HCT116 (cell line): ENCODE measurements around the gene MRPS16. TPM values are rescaled to one million over a fixed set of nuclear protein-coding genes. Genes with fewer than 3 reads are reported as not detected.

Experiments
- ATAC-seq: fragments of 200-7000 bp; cut with Tn5 transposase; 2 replicates; pipeline ENCODE4 v1.9.1; 2020; ENCODE audit warnings: mild to moderate bottlenecking, moderate library complexity
- BruUV-seq: library from RNA; stranded (reverse); fragments of 400-500 nt; replicated peaks from 2 replicates; lab custom pipeline; 2021; lab: Mats Ljungman, UMichigan
- CTCF ChIA-PET: fragments of 300-600 bp; sonication (Branson Sonifier 250); formaldehyde crosslinking; loops from one replicate; lab custom pipeline; 2021; ENCODE audit warnings: antibody characterized with exemption; lab: Charles Lee
- POLR2A ChIA-PET: fragments of 300-600, 350-600 bp; sonication (Branson Sonifier 250); formaldehyde crosslinking; loops from one replicate; lab custom pipeline; 2021; ENCODE audit warnings: antibody characterized with exemption; lab: Charles Lee
- RAD21 ChIA-PET, 2 experiments: fragments of 300-600 bp; sonication (Branson Sonifier 250); formaldehyde crosslinking; loops; one replicate each; lab custom pipeline; 2023; ENCODE audit warnings: low total read pairs in 2 of 2; ENCODE audit not compliant: uncharacterized antibody in 2 of 2, unreplicated experiment in 2 of 2, low non-redundant PET in 1 of 2; lab: Charles Lee
- DNase-seq: peaks from one replicate; pipeline ENCODE4 v3.0.0-alpha.2; 2010; ENCODE audit warnings: low read depth, low spot score
- H2AFZ ChIP-seq: fragments of 200-600 bp; shearing (Covaris generic), sonication (generic); 2 replicates; pipeline ENCODE4 v1.6.1; 2017; ENCODE audit warnings: low read depth, mixed run types, mixed read lengths, antibody characterized with exemption, low read length; ENCODE audit not compliant: poor library complexity, severe bottlenecking
- H3K27ac ChIP-seq: 2 replicates; pipeline ENCODE4 v1.5.1; 2012; ENCODE audit warnings: low read depth, low read length
- H3K27me3 ChIP-seq: fragments of 200-600 bp; sonication (generic); 2 replicates; pipeline ENCODE4 v1.6.1; 2016; ENCODE audit warnings: mixed run types, low read length, mixed read lengths; ENCODE audit not compliant: insufficient read depth
- H3K36me3 ChIP-seq, 2 experiments: fragments of 200-500 bp in 1 of 2; fragments of 200-600 bp in 1 of 2; sonication (Bioruptor generic) in 1 of 2; sonication (generic) in 1 of 2; 2 replicates each; pipeline versions ENCODE4 v1.5.1 to v1.6.1; 2014 to 2016; ENCODE audit warnings: low read length in 2 of 2, inconsistent platforms in 1 of 2, mixed read lengths in 1 of 2, mixed run types in 1 of 2; ENCODE audit not compliant: insufficient read depth in 2 of 2, control insufficient read depth in 1 of 2
- H3K4me1 ChIP-seq, 2 experiments: fragments of 200-600 bp in 1 of 2; sonication (generic) in 1 of 2; 2 replicates each; pipeline versions ENCODE4 v1.5.1 to v1.6.1; 2012 to 2017; ENCODE audit warnings: low read length in 2 of 2, inconsistent platforms in 1 of 2, mild to moderate bottlenecking in 1 of 2, mixed read lengths in 1 of 2, mixed run types in 1 of 2, moderate library complexity in 1 of 2; ENCODE audit not compliant: insufficient read depth in 2 of 2, control insufficient read depth in 1 of 2
- H3K4me2 ChIP-seq: fragments of 200-600 bp; sonication (generic); 2 replicates; pipeline ENCODE4 v1.6.1; 2017; ENCODE audit warnings: mixed run types, low read length, mixed read lengths
- H3K4me3 ChIP-seq, 2 experiments: fragments of 200-600 bp in 1 of 2; sonication (generic) in 1 of 2; replicated peaks in 1 of 2; 2 replicates each; pipeline ENCODE4 v1.5.1; 2011 to 2016; ENCODE audit warnings: low read length in 2 of 2, control low read depth in 1 of 2, low read depth in 1 of 2, mild to moderate bottlenecking in 1 of 2, mixed read lengths in 1 of 2, mixed run types in 1 of 2
- H3K79me2 ChIP-seq: fragments of 200-600 bp; sonication (generic); 2 replicates; pipeline ENCODE4 v1.6.1; 2017; ENCODE audit warnings: mild to moderate bottlenecking, mixed run types, low read length, moderate library complexity, mixed read lengths; ENCODE audit not compliant: insufficient read depth
- H3K9ac ChIP-seq: fragments of 200-600 bp; sonication (generic); 2 replicates; pipeline ENCODE4 v1.6.1; 2016; ENCODE audit warnings: low read length, mixed read lengths
- H3K9me2 ChIP-seq: fragments of 200-600 bp; sonication (generic), shearing (Covaris generic); 2 replicates; pipeline ENCODE4 v1.6.1; 2017; ENCODE audit warnings: mixed run types, mild to moderate bottlenecking, moderate library complexity; ENCODE audit not compliant: insufficient read depth
- H3K9me3 ChIP-seq, 2 experiments: fragments of 200-500 bp in 1 of 2; fragments of 200-600 bp in 1 of 2; sonication (Bioruptor generic) in 1 of 2; sonication (generic) in 1 of 2; 2 replicates each; pipeline ENCODE4 v1.6.1; 2014 to 2017; ENCODE audit warnings: low read length in 2 of 2, mixed read lengths in 2 of 2, inconsistent platforms in 1 of 2, low read depth in 1 of 2, mild to moderate bottlenecking in 1 of 2, mixed run types in 1 of 2, moderate library complexity in 1 of 2; ENCODE audit not compliant: control insufficient read depth in 1 of 2, insufficient read depth in 1 of 2
- H4K20me1 ChIP-seq: fragments of 200-600 bp; sonication (generic), shearing (Covaris generic); 2 replicates; pipeline ENCODE4 v1.6.1; 2017; ENCODE audit warnings: mixed run types, mild to moderate bottlenecking, moderate library complexity; ENCODE audit not compliant: insufficient read depth
- CBX3 ChIP-seq: IDR thresholded peaks from 2 replicates; pipeline ENCODE4 v1.6.1; 2012; ENCODE audit warnings: low read depth
- CEBPB ChIP-seq: IDR thresholded peaks from 2 replicates; pipeline ENCODE4 v1.6.1; 2012; ENCODE audit warnings: low read depth
- POLR2A ChIP-seq: IDR thresholded peaks from 2 replicates; pipeline ENCODE4 v1.7.0; 2011; ENCODE audit warnings: borderline replicate concordance; ENCODE audit not compliant: insufficient read depth, insufficient read length; ENCODE audit errors: extremely low read depth
- RAD21 ChIP-seq: IDR thresholded peaks from 2 replicates; pipeline ENCODE4 v1.6.1; 2012; ENCODE audit warnings: low read depth, mild to moderate bottlenecking
- SIN3A ChIP-seq: IDR thresholded peaks from 2 replicates; pipeline ENCODE4 v1.6.1; 2012; ENCODE audit warnings: low read depth
- SP1 ChIP-seq: IDR thresholded peaks from 2 replicates; pipeline ENCODE4 v1.6.1; 2012; ENCODE audit warnings: low read depth
- intact Hi-C: fragments of 100-400 bp; cut with micrococcal nuclease; formaldehyde crosslinking; loops from 2 replicates; pipeline ENCODE4 v1.10.0; 2022
- total RNA-seq: library from RNA; stranded (reverse); gene quantifications from one replicate; pipeline ENCODE4 v1.2.1, GENCODE V29; 2021; ENCODE audit not compliant: unreplicated experiment
- TF ChIP-seq, protein P1 (sequence below), 3 experiments: fragments of 200-600 bp in 1 of 3; sonication (generic) in 1 of 3; IDR thresholded peaks in 2 of 3; conservative IDR thresholded peaks in 1 of 3; 2 replicates each; pipeline ENCODE4 v1.5.1; 2012 to 2017; ENCODE audit warnings: low read depth in 2 of 3, low read length in 2 of 3, antibody characterized with exemption in 1 of 3, borderline replicate concordance in 1 of 3, control low read depth in 1 of 3, mild to moderate bottlenecking in 1 of 3, mixed read lengths in 1 of 3, mixed run types in 1 of 3, moderate library complexity in 1 of 3; ENCODE audit not compliant: insufficient read depth in 1 of 3
- TF ChIP-seq, protein P2 (sequence below): IDR thresholded peaks from 2 replicates; pipeline ENCODE4 v1.6.1; 2011; ENCODE audit warnings: mild to moderate bottlenecking, low read length, moderate library complexity; ENCODE audit not compliant: insufficient replicate concordance; ENCODE audit errors: extremely low read depth

Gene MRPS16
- total RNA-seq, 1 experiment from 2014 or later, result 122 TPM

DNA sequence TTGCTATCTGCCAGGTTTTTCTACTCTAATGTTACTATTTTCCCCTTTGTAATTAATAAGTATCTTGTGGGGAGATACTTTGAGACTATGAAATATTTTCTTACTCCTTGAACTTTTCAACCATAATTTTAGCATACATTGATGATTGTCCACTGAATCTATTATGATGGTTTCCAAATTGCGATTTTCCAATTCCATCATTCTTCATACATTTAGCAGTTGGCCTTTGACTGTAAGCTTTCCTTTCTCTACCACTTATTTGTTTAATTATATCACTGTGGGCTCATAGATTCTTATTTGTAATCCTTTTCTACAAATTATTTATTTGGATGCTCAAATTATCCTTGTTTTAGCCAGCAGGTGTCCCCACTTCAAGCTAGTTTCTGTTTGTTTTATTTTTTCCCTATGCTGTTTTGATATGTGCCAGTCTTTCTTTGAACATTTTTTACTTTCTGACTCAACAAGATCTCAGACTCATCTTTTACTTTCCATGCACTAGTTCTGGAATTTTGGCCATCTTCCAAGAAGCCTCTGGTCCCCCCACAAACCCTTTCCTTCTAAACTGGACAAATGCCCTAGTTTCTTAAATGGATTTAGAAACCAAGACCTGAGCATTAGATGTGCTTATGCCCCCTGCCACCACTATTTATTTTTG lies 11.4 kb upstream of the MRPS16 start:
- POLR2A ChIA-PET, result interaction anchor here (1.0 to 2.5 kb wide), 4 partner anchors 11 to 150 kb away, joined by 3 to 16 read pairs (median 10); partner anchors contain the start of genes ANXA7, DNAJC9 and MRPS16
- H3K79me2 ChIP-seq, result no peaks in the 10 kb centered on the region
- peak overlapping the region; percentile 7; the same call in 1 of the 2 replicates for H3K4me2 ChIP-seq

More for the DNA sequence above, 11.4 kb upstream of the MRPS16 start:
- Histone ChIP-seq H3K9me2 (no peaks in the 10 kb centered on the region), H3K27ac (no peak overlapping the region), H3K4me1 (peaks cover 13 to 23% of the 10 kb centered on the region in 2 experiments), H3K27me3 (no peaks in the 10 kb centered on the region), H2AFZ (peak overlapping the region; percentile 42), H3K36me3 (no peaks in the 10 kb centered on the region), H3K4me3 (no peak overlapping the region), H3K9me3 (no peaks in the 10 kb centered on the region), H4K20me1 (no peaks in the 10 kb centered on the region), H3K9ac (no peak overlapping the region)
- peak; percentile 35; the same call in 1 of the 2 replicates for ATAC-seq
- intact Hi-C loops, result loop anchor here (5.0 to 10.0 kb wide), 3 partner anchors 131 to 378 kb away; partner anchors contain the start of genes MYOZ1 and PPP3CB
- CTCF ChIA-PET, result interaction anchor here (0.8 to 1.7 kb wide), 11 partner anchors 9 to 380 kb away, joined by 3 to 7 read pairs (median 3); partner anchors contain the start of gene DNAJC9
- BruUV-seq, result no TSS peak
- DNase-seq, result no peak
- RAD21 ChIA-PET, result interaction anchor here in 1 of 2 experiments (0.7 kb wide), 1 partner anchor 381 kb away, joined by 3 read pairs; no protein-coding TSS in a partner anchor
- TF ChIP-seq, protein P1, sequence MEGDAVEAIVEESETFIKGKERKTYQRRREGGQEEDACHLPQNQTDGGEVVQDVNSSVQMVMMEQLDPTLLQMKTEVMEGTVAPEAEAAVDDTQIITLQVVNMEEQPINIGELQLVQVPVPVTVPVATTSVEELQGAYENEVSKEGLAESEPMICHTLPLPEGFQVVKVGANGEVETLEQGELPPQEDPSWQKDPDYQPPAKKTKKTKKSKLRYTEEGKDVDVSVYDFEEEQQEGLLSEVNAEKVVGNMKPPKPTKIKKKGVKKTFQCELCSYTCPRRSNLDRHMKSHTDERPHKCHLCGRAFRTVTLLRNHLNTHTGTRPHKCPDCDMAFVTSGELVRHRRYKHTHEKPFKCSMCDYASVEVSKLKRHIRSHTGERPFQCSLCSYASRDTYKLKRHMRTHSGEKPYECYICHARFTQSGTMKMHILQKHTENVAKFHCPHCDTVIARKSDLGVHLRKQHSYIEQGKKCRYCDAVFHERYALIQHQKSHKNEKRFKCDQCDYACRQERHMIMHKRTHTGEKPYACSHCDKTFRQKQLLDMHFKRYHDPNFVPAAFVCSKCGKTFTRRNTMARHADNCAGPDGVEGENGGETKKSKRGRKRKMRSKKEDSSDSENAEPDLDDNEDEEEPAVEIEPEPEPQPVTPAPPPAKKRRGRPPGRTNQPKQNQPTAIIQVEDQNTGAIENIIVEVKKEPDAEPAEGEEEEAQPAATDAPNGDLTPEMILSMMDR (IDR thresholded peaks at IDR 0.05 in 2 of 3, conservative IDR thresholded peaks at IDR 0.05 in 1 of 3; ENCODE audit: borderline replicate concordance in 1 of 3, insufficient read depth in 1 of 3, low read depth in 2 of 3, low read length in 2 of 3), result peak; percentile 51 to 71 (median 52); a peak in 4 of 6 replicates
- TF ChIP-seq, protein P2, sequence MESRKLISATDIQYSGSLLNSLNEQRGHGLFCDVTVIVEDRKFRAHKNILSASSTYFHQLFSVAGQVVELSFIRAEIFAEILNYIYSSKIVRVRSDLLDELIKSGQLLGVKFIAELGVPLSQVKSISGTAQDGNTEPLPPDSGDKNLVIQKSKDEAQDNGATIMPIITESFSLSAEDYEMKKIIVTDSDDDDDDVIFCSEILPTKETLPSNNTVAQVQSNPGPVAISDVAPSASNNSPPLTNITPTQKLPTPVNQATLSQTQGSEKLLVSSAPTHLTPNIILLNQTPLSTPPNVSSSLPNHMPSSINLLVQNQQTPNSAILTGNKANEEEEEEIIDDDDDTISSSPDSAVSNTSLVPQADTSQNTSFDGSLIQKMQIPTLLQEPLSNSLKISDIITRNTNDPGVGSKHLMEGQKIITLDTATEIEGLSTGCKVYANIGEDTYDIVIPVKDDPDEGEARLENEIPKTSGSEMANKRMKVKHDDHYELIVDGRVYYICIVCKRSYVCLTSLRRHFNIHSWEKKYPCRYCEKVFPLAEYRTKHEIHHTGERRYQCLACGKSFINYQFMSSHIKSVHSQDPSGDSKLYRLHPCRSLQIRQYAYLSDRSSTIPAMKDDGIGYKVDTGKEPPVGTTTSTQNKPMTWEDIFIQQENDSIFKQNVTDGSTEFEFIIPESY, result no peak
- TF ChIP-seq SP1 (no peak), POLR2A (no peak), CBX3 (no peak), CEBPB (0 out of 2 replicates have a peak, but pooled peaks have one; percentile 17), SIN3A (no peak), RAD21 (peak; percentile 72)
